ENCODE measurements around the gene EYS.

DNA sequence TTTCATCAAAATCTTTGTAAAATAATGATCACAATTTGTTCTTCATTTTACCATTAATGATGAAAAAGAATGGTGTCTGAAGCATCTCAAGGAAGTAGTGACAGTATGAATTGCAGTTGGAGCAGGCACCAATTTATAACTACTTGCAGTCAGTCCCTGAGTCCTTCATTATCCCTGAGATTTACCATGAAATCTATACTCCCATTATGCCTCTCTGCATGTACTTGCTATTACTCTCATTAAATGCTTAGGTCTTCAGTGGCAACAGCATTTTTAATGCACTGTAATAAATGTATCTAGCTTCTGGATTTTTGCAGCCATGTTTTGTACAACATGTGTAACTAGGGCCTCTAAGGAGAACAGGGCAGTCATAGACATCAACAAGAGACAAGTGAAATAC is 708.8 kb downstream of the EYS start:
- TF ChIP-seq, protein P1, sequence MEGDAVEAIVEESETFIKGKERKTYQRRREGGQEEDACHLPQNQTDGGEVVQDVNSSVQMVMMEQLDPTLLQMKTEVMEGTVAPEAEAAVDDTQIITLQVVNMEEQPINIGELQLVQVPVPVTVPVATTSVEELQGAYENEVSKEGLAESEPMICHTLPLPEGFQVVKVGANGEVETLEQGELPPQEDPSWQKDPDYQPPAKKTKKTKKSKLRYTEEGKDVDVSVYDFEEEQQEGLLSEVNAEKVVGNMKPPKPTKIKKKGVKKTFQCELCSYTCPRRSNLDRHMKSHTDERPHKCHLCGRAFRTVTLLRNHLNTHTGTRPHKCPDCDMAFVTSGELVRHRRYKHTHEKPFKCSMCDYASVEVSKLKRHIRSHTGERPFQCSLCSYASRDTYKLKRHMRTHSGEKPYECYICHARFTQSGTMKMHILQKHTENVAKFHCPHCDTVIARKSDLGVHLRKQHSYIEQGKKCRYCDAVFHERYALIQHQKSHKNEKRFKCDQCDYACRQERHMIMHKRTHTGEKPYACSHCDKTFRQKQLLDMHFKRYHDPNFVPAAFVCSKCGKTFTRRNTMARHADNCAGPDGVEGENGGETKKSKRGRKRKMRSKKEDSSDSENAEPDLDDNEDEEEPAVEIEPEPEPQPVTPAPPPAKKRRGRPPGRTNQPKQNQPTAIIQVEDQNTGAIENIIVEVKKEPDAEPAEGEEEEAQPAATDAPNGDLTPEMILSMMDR (IDR thresholded peaks at IDR 0.05; ENCODE audit: low read length) = no peak
- no peak for TF ChIP-seq EZH2 (optimal IDR thresholded peaks at IDR 0.05; ENCODE audit: low read depth, low read length)

All from MM.1S (cell line).